ENCODE data around the gene MYO5C. TPM values are rescaled to one million over a fixed set of nuclear protein-coding genes. Genes with fewer than 3 reads are reported as not detected.

MYO5C gene
- total RNA-seq, 1 donor from 2014 or later: 80.0 TPM

DNA sequence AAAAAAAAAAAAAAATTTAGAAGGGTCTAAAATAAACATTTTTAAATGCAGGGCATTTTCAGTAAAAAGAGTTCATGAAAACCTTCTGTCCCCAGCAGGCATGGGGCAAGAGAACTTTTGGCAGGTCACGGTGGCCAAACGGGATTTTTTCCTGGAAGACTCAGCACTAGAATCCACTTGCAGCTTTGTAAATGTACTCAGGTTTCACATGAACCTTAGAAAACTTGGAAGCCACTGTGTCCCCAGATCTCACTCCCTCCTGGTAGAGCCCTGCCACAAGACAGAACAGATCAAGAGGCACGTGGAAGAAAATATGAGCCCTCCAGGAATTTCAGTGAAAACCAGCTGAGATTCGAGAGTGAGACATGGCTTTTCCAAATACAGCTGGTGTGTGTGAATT is 102.3 kb downstream of the MYO5C start:
- H3K27ac ChIP-seq: no peak overlapping the region
- DNase-seq (no peak), ATAC-seq (no peak)
- no peaks in the 10 kb centered on the region for H3K27me3 ChIP-seq
- H3K4me1 ChIP-seq: no peaks in the 10 kb centered on the region
- no peak for TF ChIP-seq CTCF (IDR thresholded peaks at IDR 0.05)
- no peaks in the 10 kb centered on the region for H3K9me3 ChIP-seq
- H3K36me3 ChIP-seq: peaks cover 15% of the 10 kb centered on the region
- H3K4me3 ChIP-seq: no peak overlapping the region
- intact Hi-C loops (cut with DNase I): no loop called here

- no peaks in the 10 kb centered on the region for H3K27me3 ChIP-seq
- H3K36me3 ChIP-seq: peaks cover 3% of the 10 kb centered on the region
- intact Hi-C loops (cut with DNase I): no loop called here
- DNase-seq (no peak), ATAC-seq (peak; percentile 47)
- H3K9me3 ChIP-seq: no peaks in the 10 kb centered on the region
- H3K27ac ChIP-seq: no peak within 1 kb of the TSS
- H3K4me1 ChIP-seq: no peaks in the 10 kb centered on the region
- TF ChIP-seq CTCF (IDR thresholded peaks at IDR 0.05): no peak
- no peak within 1 kb of the TSS for H3K4me3 ChIP-seq
Observed at GRCh38 chr15:52191207-52191606, 104.4 kb downstream of the MYO5C start, which contains the start of gene GNB5. TSS of gene GNB5 (minus strand) at chr15:52191392. CDS start at chr15:52184676, 6,716 bp downstream.

GRCh38 chr15:52186651-52187486 is 108.7 kb downstream of the MYO5C start:
- no peak for TF ChIP-seq CTCF (IDR thresholded peaks at IDR 0.05)
- H3K27ac ChIP-seq: no peak overlapping the region
- ATAC-seq (no peak), DNase-seq (no peak)
- no peaks in the 10 kb centered on the region for H3K36me3 ChIP-seq
- H3K4me3 ChIP-seq: no peak overlapping the region
- no peaks in the 10 kb centered on the region for H3K9me3 ChIP-seq
- no peaks in the 10 kb centered on the region for H3K27me3 ChIP-seq
- H3K4me1 ChIP-seq: no peaks in the 10 kb centered on the region
- intact Hi-C loops (cut with DNase I): no loop called here

GRCh38 chr15:52185151-52185561 is 110.4 kb downstream of the MYO5C start:
- ATAC-seq: peak; percentile 72
- Histone ChIP-seq H3K27ac (no peak overlapping the region), H3K36me3 (no peaks in the 10 kb centered on the region), H3K4me1 (peaks cover 8% of the 10 kb centered on the region), H3K4me3 (no peak overlapping the region), H3K9me3 (no peaks in the 10 kb centered on the region), H3K27me3 (no peaks in the 10 kb centered on the region)
- no peak for TF ChIP-seq CTCF (IDR thresholded peaks at IDR 0.05)
- no peak for DNase-seq
- intact Hi-C loops (cut with DNase I): no loop called here

GRCh38 chr15:52184721-52185120 is 110.9 kb downstream of the MYO5C start:
- H3K27me3 ChIP-seq: no peaks in the 10 kb centered on the region
- H3K9me3 ChIP-seq: no peaks in the 10 kb centered on the region
- intact Hi-C loops (cut with DNase I): no loop called here
- H3K4me1 ChIP-seq: peaks cover 8% of the 10 kb centered on the region
- no peak for DNase-seq
- no peaks in the 10 kb centered on the region for H3K36me3 ChIP-seq
- no peak overlapping the region for H3K27ac ChIP-seq
- no peak for TF ChIP-seq CTCF (IDR thresholded peaks at IDR 0.05)
- no peak overlapping the region for H3K4me3 ChIP-seq
- ATAC-seq: no peak

Data from upper lobe of right lung (tissue), 1 donor.